Measurements from ENCODE around the gene POU2AF1. TPM values are rescaled to one million over a fixed set of nuclear protein-coding genes. Genes with fewer than 3 reads are reported as not detected.

Gene POU2AF1
- total and polyA plus RNA-seq, 8 donors = 0.38 to 4.5 (median 0.98) TPM

GRCh38 chr11:111409915-111410314 lies 30.8 kb upstream of the POU2AF1 start:
- no peak for TF ChIP-seq CTCF (IDR thresholded peaks at IDR 0.05)
- ATAC-seq (no peak), DNase-seq (no peak)
- Histone ChIP-seq H3K27ac (no peak overlapping the region), H3K4me3 (no peak overlapping the region), H3K27me3 (no peaks in the 10 kb centered on the region), H3K36me3 (no peaks in the 10 kb centered on the region), H3K4me1 (no peaks in the 10 kb centered on the region), H3K9me3 (no peaks in the 10 kb centered on the region)
- intact Hi-C loops (cut with DNase I) = no loop called here

- Histone ChIP-seq H3K36me3 (no peaks in the 10 kb centered on the region), H3K4me3 (no peak overlapping the region), H3K4me1 (no peaks in the 10 kb centered on the region), H3K9me3 (no peaks in the 10 kb centered on the region), H3K27ac (no peak overlapping the region), H3K27me3 (no peaks in the 10 kb centered on the region)
- intact Hi-C loops (cut with DNase I) = no loop called here
- TF ChIP-seq CTCF (IDR thresholded peaks at IDR 0.05) = no peak
- ATAC-seq (no peak), DNase-seq (no peak)
These were observed 30.0 kb upstream of the POU2AF1 start for GRCh38 chr11:111408789-111409727.

- Histone ChIP-seq H3K4me1 (no peaks in the 10 kb centered on the region), H3K9me3 (peaks cover 0 to 2% of the 10 kb centered on the region in 2 donors), H3K4me3 (no peak overlapping the region), H3K27ac (no peak overlapping the region), H3K36me3 (no peaks in the 10 kb centered on the region), H3K27me3 (no peaks in the 10 kb centered on the region)
- ATAC-seq = no peak
- DNase-seq = no peak
- TF ChIP-seq CTCF (IDR thresholded peaks at IDR 0.05) = no peak
- intact Hi-C loops (cut with DNase I) = no loop called here
These were observed 28.6 kb upstream of the POU2AF1 start for GRCh38 chr11:111407652-111408051.

- Histone ChIP-seq H3K27ac (no peak overlapping the region), H3K36me3 (no peaks in the 10 kb centered on the region), H3K27me3 (no peaks in the 10 kb centered on the region), H3K9me3 (peaks cover 0 to 2% of the 10 kb centered on the region in 2 donors), H3K4me3 (no peak overlapping the region), H3K4me1 (no peaks in the 10 kb centered on the region)
- DNase-seq (no peak), ATAC-seq (no peak)
- intact Hi-C loops (cut with DNase I) = no loop called here
- no peak for TF ChIP-seq CTCF (IDR thresholded peaks at IDR 0.05)
These were observed 27.5 kb upstream of the POU2AF1 start for GRCh38 chr11:111406589-111406988.

GRCh38 chr11:111406091-111406490 lies 27.0 kb upstream of the POU2AF1 start:
- no peaks in the 10 kb centered on the region for H3K36me3 ChIP-seq
- intact Hi-C loops (cut with DNase I) = no loop called here

More at GRCh38 chr11:111406091-111406490, 27.0 kb upstream of the POU2AF1 start:
- ATAC-seq (no peak), DNase-seq (no peak)
- H3K27ac ChIP-seq = no peak overlapping the region
- H3K27me3 ChIP-seq = no peaks in the 10 kb centered on the region
- TF ChIP-seq CTCF (IDR thresholded peaks at IDR 0.05) = no peak
- H3K4me3 ChIP-seq = no peak overlapping the region
- peaks cover 0 to 2% of the 10 kb centered on the region in 2 donors for H3K9me3 ChIP-seq
- H3K4me1 ChIP-seq = no peaks in the 10 kb centered on the region

Measured in left lung (tissue), 10 donors.